GM18499 (cell line): ENCODE results near the gene AGAP1.

Experiments
- ATAC-seq: cut with Tn5 transposase; IDR thresholded peaks from one replicate; pipeline ENCODE4 v1.9.1; 2021; ENCODE audit warnings: moderate number of reproducible peaks; ENCODE audit not compliant: insufficient read depth, unreplicated experiment

The AGAP1 gene

GRCh38 chr2:235527806-235528469 is 34.1 kb downstream of the AGAP1 start:
- no peak for ATAC-seq

GRCh38 chr2:235529621-235530020 is 35.8 kb downstream of the AGAP1 start:
- ATAC-seq = no peak

- no peak for ATAC-seq
Measured at GRCh38 chr2:235530735-235531134, 36.9 kb downstream of the AGAP1 start.

GRCh38 chr2:235532307-235532706 is 38.5 kb downstream of the AGAP1 start:
- ATAC-seq = no peak

GRCh38 chr2:235533198-235533597 is 39.4 kb downstream of the AGAP1 start:
- no peak for ATAC-seq

DNA sequence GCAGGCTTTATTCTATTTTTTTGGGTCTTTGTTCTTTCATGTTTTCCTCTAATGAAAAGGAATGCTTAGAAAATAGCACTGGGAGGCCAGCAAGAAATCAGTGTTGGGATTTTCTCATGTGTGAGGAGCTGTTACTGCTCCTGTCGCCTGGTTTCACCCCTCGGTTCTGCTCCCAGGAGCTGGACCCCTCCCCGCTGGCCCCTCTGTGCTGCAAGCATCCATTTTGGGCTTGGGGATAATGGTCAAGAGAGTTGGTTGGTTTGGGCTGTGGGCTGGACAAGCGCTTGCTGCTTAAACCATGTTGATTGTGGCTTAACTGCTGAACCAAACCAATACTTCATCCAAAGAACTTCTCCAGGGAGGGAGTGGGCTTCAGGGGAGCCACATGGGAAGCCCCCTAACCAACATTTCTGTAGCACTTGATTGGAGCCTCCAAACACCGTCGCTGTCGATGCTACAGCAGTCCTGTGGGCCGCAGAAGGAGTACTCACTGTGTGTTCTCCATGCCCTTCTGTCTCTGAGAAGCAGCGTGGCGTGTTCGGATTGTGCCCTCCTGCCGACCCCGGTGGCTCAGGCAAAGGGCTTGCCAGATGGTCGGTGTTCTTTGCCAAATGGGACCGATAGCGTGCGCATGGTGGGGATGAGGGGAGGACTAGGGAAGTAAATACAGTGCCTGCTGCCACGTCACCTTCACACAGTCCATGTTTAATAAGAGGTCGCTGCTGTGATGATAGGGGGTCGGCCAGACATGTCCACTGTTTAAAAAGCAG is 40.0 kb downstream of the AGAP1 start:
- ATAC-seq = no peak

DNA sequence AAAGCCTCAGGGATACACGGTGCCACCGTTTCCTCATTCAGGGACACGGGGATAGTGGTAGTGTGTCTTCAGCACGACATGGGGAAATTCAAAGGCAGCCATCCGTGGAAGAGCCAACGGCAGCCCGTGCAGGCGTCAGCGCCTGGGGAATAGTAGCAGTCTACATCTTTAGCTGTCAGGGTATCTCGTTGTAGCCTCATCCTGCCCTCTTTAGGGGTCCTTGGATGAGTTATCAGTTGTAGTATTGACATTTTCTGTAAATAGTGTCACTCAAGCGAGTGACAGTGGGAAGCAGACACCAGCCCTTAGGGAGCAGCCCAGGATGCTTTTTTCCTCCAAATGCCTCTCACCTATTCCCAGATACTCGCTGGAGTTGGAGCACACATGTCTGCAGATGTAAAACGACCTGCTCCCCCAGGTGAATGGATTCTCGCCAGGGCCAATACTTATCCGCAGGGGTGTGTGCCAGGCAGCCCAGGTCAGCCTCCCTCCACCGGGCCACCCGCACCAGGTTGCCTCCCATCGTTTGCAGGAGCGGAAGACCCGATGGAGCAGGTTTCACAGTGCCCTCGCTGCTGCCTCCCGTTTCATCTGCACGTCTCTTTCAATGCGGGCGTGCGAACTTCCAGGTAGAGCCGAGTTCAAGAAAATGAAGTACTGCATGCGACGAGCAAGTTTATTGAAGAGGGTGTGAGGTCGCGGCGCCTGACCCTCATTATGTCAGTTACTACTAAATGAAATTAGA is 41.0 kb downstream of the AGAP1 start:
- ATAC-seq = no peak

GRCh38 chr2:235535423-235536130 is 41.7 kb downstream of the AGAP1 start:
- ATAC-seq = no peak

DNA sequence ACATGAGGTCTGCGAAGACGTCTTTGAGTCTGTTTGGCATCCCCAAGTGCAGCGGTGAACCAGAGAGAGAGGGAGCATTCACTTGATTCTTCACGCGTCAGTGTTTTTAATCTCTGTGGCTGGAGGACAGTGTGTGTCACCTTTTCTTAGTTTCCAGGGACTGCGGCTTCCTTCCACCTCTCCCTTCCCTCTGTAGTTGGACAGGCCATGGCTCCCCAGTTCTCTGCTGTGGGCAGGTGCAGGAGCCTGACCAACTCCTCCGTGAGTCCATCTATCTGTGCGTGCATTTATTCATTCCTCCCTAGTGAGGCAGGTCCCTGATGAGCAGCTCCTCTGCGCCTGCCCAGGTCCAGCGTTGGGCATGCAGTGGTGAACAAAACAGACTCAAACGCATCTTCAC is 42.9 kb downstream of the AGAP1 start:
- ATAC-seq = no peak

- ATAC-seq = no peak
Measured at GRCh38 chr2:235537186-235537585, 43.3 kb downstream of the AGAP1 start.

DNA sequence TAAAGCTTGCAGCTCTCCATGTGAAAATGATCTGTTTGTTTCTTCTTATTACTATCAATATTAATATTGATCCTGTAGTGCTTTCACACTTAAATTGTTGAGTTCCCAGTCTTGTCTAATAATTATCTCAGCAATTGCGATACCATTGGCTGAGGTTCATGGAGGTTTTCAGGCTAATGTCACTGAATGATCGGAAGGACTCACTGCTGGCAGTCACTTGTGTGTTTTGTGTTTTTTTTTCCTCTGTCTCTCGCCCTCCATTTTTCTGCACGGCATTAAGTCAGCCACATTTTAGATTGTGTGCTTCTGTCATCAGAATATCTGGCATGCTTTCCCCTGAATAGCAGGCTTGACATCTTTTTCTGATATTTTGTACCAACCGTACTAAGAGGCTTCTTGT is 43.7 kb downstream of the AGAP1 start:
- ATAC-seq = no peak

DNA sequence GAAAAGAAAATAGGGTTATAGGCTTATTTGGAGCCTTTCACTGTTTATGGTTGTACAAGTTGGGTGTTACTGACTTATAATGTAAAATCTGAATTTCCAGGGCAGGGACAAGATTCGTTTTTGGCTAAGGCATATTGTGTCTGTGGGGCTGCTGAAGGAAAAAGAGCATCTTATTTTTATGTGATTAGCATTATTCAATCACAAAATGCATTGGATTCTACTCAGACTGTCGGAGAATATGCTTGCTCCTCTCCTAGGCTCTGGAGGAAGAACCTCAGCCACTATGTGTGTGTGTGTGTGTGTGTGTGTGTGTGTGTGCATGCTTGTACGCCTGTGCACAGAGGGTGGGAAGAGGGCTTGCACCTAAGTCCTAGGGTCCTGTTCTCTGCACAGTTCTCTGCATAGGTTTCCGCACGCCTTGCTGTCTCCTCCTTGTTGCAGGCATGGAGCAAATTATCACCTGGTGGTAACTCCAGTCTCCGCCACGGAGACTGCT is 44.3 kb downstream of the AGAP1 start:
- no peak for ATAC-seq

DNA sequence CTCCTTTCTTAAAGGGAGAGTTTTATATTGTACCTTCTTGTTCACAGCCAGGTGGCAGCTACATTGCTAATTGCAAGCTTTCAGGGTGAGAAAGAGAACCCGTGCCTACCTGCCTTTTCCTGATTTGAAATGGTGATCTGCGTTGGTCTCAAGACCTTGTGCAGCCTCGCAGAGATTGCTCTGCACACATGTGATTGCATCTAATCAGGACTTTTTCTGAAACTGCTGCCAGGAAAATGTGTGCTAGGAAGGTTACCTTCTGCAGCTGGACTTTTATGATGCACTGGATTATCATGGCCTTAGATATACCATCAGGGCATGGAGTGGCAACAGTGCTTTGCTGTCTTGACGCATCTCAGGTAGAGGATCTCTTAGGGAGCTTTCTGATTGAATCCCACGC is 45.1 kb downstream of the AGAP1 start:
- no peak for ATAC-seq

DNA sequence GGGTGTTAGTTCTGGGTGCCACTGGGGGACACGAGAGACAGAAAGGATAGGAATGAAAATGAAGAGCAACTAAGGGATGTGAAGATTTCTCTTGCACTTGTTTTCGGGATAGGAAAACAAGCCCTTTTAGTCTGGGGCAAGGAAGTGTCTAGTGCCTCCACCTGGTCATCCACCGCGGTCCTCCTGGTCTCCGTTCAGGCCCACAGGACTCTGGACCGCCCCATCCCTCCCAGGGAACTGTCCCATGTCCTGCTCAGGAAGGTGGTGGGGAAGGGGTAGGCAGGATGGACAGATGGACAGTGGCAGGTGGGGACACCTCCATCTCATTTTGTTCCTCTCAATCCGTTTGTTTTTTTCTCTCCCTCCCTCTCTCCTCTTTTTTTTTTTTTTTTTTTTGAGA is 45.9 kb downstream of the AGAP1 start:
- no peak for ATAC-seq

GRCh38 chr2:235541016-235541415 is 47.2 kb downstream of the AGAP1 start:
- ATAC-seq = no peak

DNA sequence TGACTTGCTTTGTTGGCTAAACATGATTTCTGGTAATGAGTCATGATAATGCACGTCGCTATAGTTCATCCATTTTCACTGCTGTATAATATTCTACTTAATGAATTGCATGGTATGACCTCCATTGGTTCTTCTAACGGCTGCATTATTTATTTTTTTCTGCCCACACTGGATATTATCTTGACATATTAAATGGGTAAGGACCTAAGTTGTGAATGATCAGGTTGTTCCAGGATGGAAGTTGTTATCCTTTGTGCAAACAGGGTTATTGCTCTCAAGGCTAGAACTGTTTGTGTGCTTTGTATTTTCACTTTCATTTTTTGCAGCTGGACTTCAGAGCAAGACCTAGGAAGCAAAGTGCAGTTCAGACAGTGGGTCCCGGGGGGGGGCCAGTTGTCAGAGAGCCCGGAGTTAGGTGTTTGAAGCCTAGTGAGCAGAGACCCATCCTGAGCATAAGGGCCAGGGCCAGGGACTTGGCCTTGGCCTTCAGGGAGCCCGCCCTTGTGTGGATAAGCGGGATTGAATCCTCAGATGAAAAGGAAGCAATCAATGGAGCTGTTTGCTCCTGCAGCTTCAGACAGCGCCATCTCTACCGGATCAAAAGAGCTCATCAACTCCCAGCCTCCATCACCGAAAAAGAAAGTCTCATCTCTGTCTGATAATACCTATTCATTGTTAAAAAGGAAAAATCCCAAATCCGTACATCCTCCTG is 48.2 kb downstream of the AGAP1 start:
- no peak for ATAC-seq

GRCh38 chr2:235542733-235543127 is 48.9 kb downstream of the AGAP1 start:
- ATAC-seq = no peak

GRCh38 chr2:235543128-235543750 is 49.4 kb downstream of the AGAP1 start:
- ATAC-seq = no peak

DNA sequence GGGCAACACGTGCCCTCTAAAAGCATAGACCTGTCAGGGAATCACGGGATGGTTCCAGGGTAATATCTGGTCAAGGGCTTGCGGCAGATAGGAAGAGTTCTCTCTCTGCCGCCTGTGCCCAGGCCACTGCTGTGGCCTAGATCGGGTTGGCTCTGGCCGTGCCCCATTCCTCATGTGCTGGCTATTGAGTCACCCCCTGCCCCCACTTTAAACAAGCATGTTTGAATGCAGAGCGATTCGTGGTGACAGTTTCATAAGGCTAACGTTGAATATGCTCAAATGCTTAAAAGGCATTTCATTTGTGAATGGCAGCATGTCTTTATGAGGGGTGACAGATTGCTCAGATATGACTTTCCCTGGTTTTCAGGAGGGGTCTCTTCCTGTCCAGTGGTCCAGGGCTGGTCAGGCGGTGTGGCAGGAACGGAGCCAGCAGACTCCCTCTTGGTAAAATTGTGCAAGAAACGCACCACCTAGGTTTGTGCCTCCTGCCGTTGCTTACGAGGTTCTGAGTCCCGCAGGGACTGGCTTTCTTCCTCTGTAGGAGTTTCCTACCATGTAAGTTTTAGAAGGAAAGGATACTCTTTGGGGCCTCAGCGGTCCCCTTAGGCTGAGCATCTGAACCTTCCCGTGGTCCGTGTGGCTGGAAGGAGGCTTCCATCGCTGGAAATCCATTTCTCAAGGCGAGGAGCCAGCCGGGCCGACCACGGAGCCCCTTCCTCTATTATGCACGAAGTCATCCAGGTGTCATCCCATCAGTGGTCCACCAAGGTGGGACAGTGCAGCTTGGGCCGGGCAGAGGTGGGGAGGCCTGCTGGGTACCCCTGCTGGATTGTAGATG is 50.2 kb downstream of the AGAP1 start:
- no peak for ATAC-seq
